SKM-1 treated with dmso at 0.1 percent for 144 hours (cell line): Measurements from ENCODE around the gene PTPRT.

ENCODE experiments used
- DNase-seq: peaks from one replicate; lab custom pipeline; 2025; ENCODE audit not compliant: unreplicated experiment; lab: John Stamatoyannopoulos, UW

Gene PTPRT

GRCh38 chr20:42846784-42847490 is 342.8 kb downstream of the PTPRT start:
- no peak for DNase-seq

- no peak for DNase-seq
These were observed 345.0 kb downstream of the PTPRT start for GRCh38 chr20:42844751-42845150.

- no peak for DNase-seq
These were observed 352.2 kb downstream of the PTPRT start for GRCh38 chr20:42837456-42837855.

GRCh38 chr20:42836339-42836738 is 353.4 kb downstream of the PTPRT start:
- DNase-seq, result no peak

- DNase-seq, result no peak
These were observed 381.8 kb downstream of the PTPRT start for GRCh38 chr20:42807876-42808275.

GRCh38 chr20:42795111-42795695 is 394.5 kb downstream of the PTPRT start:
- DNase-seq, result no peak

- DNase-seq, result no peak
These were observed 397.7 kb downstream of the PTPRT start for GRCh38 chr20:42792052-42792451.

- no peak for DNase-seq
These were observed 399.6 kb downstream of the PTPRT start for GRCh38 chr20:42790111-42790510.

- DNase-seq, result no peak
These were observed 401.0 kb downstream of the PTPRT start for GRCh38 chr20:42788707-42789106.

GRCh38 chr20:42785041-42785440 is 404.7 kb downstream of the PTPRT start:
- DNase-seq, result no peak

GRCh38 chr20:42779216-42779615 is 410.5 kb downstream of the PTPRT start:
- DNase-seq, result no peak

- no peak for DNase-seq
These were observed 413.8 kb downstream of the PTPRT start for GRCh38 chr20:42775866-42776265.

- DNase-seq, result no peak
These were observed 414.7 kb downstream of the PTPRT start for GRCh38 chr20:42775037-42775436.

GRCh38 chr20:42763015-42763414 is 426.7 kb downstream of the PTPRT start:
- no peak for DNase-seq

- no peak for DNase-seq
These were observed 432.7 kb downstream of the PTPRT start for GRCh38 chr20:42756991-42757390.

GRCh38 chr20:42754706-42755105 is 435.0 kb downstream of the PTPRT start:
- DNase-seq, result no peak

GRCh38 chr20:42752620-42753019 is 437.1 kb downstream of the PTPRT start:
- no peak for DNase-seq

- DNase-seq, result no peak
These were observed 440.1 kb downstream of the PTPRT start for GRCh38 chr20:42749556-42749955.

- DNase-seq, result no peak
These were observed 441.8 kb downstream of the PTPRT start for GRCh38 chr20:42747765-42748411.

- DNase-seq, result no peak
These were observed 444.8 kb downstream of the PTPRT start for GRCh38 chr20:42744756-42745465.

- DNase-seq, result no peak
These were observed 446.8 kb downstream of the PTPRT start for GRCh38 chr20:42742926-42743325.

GRCh38 chr20:42741906-42742305 is 447.8 kb downstream of the PTPRT start:
- DNase-seq, result no peak
